HCEC 1CT (cell line): Measurements from ENCODE around the gene LPCAT1.

Experiments
- DNase-seq: peaks from one replicate; pipeline ENCODE4 v3.0.0-alpha.2; 2017

Gene LPCAT1

DNA sequence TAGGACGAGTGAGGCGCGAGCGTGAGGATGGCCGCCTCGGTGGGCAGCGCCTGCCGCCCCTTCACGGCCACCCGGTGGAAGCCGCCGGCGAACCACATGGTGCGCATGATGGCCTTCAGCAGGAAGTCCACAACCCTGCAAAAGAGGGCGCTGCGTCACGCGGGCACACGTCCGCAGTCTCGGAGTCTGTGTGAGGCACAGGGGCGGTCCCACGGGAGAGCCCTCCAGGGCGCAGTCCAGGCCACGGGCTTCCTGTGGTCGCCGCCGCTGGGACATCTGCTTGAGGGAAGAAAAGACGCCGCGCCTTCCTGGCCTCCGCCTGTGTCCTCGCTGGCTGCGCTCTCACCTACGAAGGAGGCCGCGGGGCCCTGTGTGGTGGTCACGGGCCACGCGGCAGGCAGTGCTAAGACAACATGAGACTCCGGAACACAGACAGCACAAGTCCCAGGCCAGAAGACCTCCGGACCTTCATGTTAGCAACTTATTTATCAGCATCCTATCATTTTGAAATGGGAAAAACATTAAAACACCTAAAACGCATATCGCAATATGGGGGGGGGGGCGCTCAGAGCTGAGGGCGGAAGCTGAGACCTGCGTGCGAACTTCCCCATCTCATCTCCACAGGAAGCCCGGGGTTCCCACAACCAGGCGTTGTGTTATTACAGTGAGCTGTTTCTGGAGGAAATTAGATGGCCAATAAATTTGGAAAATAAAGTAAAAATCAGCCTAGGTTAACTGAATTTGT, 28.8 kb downstream of the LPCAT1 start:
- no peak for DNase-seq

DNA sequence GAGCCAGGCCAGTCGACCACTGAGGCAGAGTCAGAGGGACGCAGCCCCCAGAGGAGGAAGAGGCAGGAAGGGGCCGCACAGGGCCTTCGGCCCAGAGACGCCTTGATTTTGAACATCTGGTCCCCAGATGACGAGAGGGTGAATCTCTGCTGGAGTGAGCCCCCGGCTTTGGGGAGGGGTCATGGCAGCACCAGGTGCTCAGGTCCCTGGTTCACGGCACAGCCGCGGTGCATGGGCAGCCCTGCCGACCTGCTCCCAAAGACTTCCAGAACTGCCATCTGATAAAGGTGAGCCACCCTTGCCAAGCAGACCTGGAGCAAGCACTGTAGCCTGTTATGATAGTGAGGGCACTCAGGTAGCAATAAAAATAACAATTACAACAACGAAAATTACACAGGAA, 29.8 kb downstream of the LPCAT1 start:
- DNase-seq: no peak

DNA sequence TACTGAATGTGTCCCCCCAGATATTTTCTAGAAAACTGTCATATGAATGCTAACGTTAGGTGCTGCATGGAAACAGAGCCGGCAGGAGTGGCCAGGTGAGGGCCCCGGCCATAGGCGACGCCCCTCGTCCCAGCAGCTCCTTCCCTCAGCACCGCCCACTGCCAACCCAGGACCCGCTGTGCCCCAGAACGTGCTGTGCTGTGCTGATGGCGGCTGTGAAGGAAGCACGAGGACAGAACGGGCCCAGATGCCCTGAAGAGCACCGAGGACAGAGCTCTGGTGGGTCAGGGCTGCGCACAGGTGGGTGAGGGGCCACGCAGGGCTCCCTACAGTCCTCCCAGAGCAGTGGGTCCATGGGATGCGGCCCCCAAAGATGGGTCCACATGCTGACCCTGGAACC, 30.3 kb downstream of the LPCAT1 start:
- DNase-seq: no peak

DNA sequence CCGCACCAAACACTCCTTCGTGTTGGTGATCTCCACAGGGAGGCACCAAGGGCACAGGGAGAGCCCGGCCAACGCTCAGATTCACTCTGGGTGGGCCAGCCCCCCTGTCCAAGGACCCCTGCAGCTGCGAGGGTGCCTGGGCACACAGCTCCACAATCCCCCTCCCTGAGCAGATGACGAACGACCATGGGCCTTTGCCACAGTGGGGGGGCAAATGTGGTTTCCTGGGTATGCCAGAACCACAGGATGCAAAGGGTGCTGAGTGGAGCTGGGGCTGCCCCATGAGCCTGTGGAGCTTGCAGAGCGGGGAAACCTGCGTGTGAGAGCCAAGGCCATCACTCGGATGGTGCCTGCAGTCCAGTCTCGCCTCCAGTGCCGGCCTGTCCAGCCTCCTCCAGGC, 31.0 kb downstream of the LPCAT1 start:
- DNase-seq: no peak

DNA sequence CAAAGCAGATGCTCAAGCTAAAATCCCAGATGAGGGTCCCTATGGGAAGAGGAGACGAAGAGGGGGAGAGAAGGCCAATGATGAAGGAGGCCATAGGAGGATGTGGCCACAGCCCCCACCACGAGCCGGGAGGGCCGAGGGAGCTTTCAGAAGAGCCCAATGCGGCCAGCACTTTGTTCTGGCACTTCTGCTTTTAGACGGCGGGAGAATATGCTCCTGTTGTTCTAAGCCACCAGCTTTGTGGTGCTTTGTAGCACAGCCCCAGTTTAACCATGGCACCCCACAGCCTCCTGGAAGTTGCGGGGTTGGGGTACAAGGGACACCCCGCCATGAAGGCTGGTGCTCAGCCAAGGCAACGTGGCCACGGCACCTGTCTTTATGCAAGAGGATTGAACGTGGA, 33.4 kb downstream of the LPCAT1 start:
- DNase-seq: no peak

DNA sequence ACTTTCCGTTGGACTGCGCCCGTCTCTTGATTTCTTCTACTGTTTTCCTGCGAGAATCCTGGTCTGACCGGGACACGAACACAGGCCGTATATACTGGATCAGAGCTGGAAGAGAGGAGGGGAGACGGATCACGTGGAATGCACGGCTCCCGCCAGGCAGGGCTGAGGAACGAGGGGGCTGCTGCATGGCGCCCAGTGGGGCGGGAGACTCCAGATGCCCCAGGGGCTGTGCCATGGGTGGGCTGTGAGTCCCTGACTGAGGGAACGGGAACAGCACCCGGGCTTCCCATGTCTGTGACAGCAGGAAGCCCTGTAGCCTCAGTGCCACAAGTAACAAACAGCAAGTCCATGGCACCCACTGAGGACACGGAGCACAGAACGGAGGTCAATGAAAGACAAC, 34.0 kb downstream of the LPCAT1 start:
- DNase-seq: no peak

DNA sequence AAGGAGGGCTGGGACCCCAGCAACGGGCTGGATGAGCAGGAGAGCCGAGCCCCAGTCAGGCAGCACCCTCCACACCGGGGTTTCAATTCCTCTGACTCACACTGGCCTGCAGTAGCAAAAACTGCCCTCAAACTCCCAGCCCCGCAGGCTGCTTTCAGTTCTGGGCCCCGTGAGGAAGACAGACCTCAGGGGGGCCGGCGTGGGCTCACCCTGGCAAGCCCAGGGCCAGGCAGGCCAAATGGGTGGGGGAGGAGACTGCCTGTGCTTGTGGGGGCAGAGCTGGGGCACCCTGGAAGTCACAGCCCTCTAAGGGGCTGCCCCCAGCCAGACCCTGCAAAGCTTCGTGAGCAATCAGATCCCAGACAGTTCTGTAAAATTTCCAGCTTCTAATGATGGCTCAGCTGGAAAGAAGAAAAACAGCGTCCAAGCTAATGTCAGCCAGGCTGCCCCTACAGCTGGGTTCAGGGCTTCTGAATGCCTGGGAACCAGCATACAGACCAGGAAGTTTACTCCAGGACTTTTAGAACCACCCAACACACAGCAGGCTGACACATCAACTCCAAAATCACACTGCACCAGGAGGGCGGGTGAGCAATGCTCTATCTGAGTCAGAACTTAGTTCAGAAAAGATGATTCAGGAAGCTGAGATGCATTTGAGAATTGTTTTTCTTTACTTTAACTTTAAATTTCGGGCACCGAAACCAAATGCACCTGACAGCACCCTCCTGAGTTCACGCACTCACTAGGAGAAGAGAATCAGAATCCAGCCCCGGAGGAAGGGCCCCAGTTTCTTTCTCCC, 34.7 kb downstream of the LPCAT1 start:
- peak; percentile 82 for DNase-seq

DNA sequence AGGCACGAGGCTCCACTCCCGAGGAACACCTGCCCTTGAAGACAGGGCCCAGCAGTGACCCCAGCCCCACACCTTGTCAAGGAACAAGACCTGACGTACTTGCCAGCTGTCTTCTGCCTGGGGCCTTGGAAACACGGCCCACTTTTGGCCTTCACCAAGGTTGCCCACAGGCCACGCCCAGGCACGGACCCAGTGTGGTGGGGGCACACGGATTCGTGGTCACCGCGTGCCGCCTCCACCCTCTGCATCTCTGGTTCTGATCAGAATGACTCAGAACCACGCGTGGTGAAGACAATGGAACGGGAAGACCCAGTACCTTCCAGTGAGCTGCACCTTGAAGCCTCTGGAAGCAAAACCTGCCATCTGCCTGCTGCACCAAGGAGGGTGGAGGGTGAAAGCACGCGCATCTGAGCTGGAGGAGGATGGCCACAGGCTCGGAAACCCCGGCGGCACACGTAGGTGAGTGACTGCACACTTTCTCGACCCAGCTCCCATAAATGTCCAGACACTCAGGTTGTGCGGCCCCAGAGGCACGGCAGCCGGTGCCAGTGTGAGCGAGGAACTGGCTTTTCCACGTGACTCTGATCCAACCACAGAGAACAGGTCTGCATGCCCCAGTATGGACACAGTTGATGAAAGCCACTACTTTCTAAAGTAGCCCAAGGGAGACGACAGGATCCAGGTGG, 36.5 kb downstream of the LPCAT1 start:
- no peak for DNase-seq

DNA sequence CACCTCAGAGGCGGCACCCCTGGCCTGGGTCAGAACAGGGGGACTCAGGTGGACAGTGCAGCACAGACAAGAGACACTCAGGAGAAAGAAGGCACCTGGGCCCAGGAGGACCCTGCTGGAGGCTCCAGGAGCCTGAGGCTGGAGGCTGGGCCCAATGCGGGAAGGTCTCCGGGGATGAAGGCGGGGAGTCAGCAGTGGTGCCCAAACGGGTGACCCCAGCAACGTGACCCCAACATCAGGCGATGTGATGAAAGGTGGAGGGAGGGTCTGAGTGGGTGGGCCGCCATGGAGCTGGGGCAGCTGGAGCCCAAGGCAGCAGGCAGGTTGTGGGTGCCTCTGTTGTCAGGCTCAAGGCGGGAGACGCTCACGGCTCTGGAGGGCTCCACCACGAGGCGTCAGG, 37.5 kb downstream of the LPCAT1 start:
- no peak for DNase-seq

DNA sequence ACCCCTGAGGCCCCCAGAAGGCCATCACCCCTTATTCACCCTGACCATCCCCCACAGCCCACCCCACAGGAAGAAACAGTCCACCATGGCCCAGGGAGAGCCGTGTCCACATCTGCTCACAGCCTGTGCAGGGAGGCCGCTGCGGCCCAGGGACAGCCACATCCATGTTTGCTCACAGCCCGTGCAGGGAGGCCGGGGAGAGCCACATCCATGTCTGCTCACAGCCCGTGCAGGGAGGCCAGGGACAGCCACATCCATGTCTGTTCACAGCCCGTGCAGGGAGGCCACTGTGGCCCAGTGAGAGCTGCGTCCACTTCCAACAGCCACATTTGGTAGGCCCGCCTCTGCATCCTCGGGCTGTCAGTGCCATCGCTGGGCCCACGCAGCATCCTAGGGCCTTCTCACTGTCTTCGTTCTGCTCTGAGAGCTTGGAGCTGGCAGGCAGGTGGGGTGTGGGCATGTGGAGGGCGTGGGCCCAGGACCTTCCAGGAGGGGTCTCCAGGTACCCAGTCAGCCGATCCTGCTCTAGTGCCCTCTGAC, 38.1 kb downstream of the LPCAT1 start:
- DNase-seq: no peak

DNA sequence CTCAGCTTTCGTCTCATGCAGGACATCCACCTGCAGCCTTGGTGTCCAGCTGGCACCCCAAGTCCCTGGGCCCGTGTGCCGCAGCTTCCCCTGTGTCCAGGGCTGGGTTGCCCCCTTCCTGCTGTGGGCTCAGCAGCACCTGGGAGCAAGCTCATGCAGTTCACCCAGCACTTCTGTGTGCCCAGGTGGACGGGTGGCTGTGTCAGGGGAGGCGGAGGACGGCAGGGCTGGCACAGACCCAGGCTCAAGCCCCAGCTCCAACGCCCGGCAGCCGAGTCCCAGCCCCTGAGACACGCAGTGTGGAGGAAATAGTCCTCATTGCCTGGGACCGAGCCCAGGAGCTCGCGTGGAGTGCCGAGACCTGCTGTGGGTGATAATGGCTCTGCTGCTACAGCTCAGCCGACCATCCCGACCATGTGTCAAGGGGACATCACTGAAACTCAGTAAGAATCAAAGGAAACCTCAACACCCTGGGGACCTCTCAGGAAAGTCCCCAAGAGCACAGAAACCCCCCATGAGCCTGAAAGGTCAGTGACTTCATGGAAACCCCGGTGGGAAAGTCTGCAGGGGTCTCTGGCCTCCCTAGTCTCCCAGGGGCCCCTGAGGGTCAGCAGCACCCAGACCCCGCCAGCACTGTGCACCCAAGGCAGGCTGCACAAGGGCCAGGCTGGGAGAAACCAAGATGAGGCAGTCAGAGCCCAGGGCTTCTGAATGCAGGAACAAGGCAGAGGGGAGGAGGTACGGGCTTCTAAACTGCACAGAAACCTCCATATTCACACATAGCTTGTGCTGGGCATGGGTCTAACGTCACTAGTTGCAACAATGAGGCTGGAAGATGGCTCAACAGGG, 38.8 kb downstream of the LPCAT1 start:
- no peak for DNase-seq

DNA sequence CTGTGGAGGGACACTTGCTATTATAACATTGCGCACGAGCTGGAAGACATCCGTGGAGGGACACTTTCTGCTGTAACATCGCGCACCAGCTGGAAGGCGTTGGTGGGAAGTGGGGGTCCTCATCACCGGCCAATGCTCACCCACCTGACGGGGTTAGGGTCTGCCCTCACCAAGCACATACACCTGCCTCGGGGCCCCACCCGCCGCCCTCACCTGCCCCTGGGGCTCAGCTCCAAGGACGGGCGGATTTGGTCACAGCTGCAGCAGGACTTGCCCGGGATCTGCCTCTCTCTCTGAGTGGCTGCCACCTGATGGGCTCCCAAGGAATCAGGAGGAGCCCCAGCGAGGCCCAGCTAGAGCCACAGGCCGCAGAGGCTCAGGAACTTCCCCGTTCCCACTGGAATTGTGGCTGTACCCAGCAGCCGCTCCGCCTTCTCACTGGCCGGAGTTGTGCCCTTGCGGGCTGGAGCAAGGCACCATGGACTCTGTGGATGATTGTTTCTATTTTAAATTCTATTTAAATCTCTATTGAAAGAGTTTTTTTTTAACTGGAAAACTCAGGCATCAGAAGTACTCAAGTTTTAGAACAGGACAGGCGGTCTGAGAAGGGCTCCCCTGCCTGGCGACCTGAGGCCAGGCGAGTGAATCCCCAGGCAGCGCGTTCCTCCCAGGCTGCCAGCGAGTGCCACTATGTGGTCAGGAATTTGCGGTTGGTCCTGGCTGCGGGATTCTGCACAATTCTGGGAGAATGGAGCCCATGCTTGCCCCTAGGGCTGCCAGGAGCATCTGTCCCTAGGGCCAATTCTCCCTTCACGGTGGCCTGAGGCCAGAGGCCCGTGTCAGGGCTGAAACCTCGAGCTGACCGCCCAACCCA, 39.7 kb downstream of the LPCAT1 start:
- no peak for DNase-seq

DNA sequence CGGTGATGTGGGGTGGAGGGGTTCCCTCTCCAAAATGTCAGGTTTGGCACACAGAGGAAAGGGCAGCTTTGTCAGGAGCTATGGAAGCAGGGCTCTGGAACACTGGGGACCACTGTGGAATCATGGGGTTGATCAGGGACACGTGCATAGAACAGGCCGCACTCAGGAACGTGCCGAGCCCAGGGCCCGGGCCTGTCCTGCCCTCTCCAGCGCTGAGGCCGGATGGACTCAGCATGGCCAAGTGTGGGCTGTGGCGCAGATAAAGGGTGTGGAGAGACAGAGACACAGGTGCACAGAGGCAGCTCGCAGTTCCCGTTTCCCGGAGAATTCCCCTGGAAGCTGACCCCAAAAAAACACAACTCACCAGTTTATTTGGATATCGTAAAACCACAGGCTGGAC, 40.7 kb downstream of the LPCAT1 start:
- no peak for DNase-seq

DNA sequence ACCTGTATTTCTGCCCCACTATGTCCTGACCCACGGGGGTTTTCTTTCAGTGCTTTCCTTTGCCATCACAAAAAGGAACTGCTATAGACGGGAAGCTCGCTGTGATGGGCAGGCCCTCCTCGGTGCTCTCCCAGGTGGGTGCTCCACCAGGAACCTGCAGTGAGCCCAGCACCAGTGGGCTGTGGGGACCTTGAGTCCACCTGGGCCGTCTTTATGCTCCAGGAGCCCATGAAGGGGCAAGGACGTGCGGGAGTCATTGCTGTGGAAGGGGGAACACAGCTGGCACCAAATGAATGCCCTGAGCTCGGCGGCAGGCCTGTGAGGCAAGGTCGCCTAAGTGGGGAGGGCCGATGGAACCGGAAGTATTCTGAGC, 41.8 kb downstream of the LPCAT1 start:
- no peak for DNase-seq

DNA sequence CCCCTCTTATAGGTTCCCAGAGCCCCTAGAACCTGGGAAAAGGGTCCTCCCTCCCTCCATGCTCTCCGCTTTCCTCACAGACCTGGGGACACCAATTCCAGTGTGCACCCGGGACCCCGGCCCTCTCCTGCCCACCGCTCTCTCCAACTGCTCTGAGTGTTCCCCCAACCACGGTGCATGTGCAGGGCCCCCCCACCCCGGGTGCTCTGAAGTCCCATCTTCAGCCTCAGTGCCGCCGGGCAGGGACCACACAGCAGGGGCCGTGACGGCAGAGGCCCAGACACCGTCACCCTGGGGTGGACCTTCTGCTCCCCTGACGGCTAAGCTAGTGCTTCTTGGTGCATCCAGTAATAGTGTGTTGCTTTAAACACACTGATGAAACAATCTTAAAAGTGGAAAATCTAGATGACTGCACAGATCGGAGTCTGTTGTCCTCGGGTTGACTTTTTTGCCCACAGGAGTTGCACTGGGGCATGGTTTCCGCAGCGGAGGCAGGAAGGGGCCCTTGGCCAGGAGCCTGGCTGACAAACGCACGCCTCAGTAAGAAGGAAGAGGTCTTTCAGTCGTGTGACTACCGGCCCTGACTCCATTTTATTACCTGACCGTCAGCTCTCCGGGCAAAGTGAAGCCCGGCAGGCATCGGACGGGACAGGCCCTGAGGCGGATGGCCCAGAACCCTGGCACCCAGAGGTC, 42.3 kb downstream of the LPCAT1 start:
- no peak for DNase-seq

DNA sequence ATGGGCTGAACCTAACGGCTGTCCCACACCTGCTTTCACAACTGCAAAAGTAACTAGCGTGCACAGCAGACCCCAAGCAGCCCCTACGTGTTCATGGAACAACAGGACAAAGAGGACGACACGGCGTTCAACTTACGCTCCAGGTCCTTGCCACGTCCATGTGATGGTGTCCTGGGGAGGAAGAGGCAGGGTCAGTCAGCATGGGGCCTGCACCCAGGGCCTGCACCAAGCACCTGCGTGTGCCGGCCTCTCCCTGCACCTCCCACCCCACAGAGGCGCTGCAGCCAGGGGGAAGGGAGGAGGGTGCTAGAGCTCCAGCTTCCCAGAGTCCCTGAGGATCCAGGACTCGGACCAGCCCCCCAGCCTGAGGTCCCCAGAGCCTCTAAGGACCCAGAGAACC, 43.0 kb downstream of the LPCAT1 start:
- DNase-seq: no peak

DNA sequence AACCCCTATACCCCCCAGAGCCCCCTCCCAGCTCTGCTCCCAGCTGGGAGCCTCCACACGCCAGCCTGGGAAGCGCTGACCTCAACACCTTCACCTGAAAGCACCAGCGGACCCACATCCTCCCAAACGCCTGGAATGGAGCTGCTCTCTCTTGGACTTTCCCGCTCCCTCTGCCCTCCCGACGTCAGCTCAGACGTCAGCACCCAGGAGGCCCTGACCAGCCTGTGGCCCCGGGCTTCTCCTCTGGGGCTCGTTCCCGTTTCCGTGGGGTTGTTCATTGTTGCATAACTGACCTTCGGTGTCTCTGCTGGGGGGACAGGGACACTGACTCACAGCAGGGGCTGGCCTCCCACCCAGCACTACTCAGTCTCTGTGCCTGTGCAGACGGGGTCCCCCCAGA, 43.5 kb downstream of the LPCAT1 start:
- DNase-seq: no peak

DNA sequence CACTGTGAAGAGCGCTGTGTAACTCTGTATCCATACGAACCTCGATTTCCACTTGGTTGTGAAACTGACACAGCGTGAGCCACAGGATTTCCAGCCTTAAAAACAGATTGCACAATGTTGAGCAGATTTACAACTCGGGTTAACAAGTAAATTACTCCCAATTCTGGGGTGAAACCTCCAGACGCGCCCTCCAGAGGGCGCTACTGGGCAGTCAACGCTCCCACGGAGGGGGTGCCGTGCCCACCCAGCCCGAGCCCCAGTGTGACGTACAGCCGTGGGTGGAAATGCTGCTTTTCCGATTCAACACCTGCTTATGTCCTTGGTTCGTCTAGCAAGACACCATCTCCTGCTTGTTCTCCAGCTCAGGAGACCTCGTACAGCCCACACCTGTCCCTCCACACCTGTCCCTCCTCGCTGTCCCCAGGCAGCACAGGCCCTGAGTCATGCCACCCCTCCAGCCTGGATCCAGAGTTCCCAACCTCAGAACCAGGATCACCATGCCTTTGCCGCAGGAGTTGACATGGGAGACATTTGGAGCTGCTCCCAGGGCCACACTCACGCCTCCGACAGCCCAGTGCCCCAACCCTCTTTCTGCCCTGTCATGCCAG, 44.1 kb downstream of the LPCAT1 start:
- peak; percentile 20 for DNase-seq

DNA sequence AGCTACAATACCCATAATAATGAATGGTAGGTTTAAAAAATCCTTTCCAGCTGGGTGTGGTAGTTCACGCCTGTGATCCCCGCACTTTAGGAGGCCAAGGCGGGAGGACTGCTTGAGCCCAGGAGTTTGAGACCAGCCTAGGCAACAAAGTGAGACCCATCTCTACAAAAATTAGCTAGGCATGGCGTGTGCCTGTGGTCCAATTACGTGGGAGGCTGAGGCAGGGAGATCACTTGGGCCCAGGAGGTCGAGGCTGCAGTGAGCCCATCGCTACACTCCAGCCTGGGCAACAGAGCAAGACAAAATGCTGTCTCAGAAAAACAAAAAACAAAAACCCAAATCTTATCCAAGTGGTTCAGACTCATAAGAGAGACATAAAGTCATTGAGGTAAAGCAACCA, 44.7 kb downstream of the LPCAT1 start:
- no peak for DNase-seq

DNA sequence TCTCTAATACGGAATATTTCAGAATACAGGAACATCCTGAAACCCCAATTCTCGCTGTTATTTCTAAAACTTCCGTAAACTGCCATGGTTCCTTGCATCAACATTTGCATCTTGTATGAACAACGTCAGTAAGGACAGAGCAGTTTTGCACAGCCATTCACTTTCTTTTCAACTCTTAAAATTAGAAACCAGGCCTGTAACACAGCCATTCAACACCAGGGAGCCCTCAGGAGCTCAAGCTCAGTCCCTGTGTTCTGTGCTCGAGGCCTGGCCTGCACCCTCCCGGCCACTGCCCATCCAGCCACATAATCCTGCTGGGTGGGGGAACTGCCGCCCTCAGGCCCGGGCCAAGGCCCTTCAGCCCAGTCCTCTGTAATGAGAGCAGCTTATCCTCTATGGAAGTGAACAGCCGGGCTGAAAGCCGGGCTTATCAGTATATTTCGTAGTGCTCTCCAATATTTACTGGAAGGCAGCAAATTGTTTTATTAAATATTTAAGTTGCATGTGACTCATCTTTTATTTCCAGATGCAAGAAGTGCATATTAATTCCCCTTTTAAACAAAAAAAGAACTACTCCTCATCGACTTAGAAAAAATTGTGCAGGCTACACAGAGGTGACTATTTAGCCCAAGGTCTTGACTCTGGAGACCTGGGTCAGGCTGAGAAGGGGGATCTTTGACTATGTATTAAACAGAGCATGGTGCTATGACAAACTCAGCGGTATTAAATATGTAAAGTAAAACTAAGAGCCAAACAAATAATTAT, 45.3 kb downstream of the LPCAT1 start:
- DNase-seq: no peak
